ENCODE data around the gene BRINP1. TPM values are rescaled to one million over a fixed set of nuclear protein-coding genes. Genes with fewer than 3 reads are reported as not detected.

The BRINP1 gene
- total and polyA plus RNA-seq, 10 of the 15 experiments (the other 5 are each of a cell fraction or from before 2014, with no cell fraction given): not detected

DNA sequence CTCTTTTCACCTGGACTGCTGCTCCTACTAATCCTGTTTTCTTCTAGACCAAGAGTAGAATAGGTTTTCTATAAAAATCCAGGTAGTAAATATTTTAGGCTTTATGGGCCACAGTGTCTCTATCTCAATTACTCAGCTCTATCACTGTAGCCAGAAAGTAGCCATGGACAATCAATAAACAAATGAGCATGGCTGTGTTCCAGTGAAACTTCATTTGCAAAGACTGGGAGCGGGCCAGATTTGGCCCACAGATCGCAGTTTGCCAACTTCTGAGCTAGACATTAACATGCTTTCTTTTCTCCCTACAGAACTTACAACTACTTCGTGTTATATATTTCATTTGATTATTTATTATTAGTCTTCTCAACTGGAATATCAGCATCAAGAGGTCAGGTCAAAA is 30.2 kb downstream of the BRINP1 start:
- Histone ChIP-seq H3K27me3 (replicated peaks in 1 of 2; ENCODE audit: control insufficient read depth in 2 of 2, insufficient read depth in 2 of 2, low read length in 1 of 2) (no peaks in the 10 kb centered on the region; a peak in 1 of 4 replicates), H4K20me1 (ENCODE audit: control insufficient read depth, insufficient read depth) (no peaks in the 10 kb centered on the region), H3K9me3 (replicated peaks; ENCODE audit: control insufficient read depth, insufficient read depth, low read length) (no peaks in the 10 kb centered on the region), H3K4me3 (no peak overlapping the region), H3K4me2 (ENCODE audit: control insufficient read depth, insufficient read depth) (no peak overlapping the region), H3K27ac (ENCODE audit: control insufficient read depth, insufficient read depth) (no peak overlapping the region), H3K4me1 (ENCODE audit: control insufficient read depth, insufficient read depth, low read length) (no peaks in the 10 kb centered on the region), H2AFZ (ENCODE audit: control insufficient read depth, low read depth, low read length) (no peak overlapping the region), H3K79me2 (ENCODE audit: control insufficient read depth, insufficient read depth, low read length) (no peaks in the 10 kb centered on the region), H3K36me3 (ENCODE audit: control insufficient read depth in 2 of 2, insufficient read depth in 2 of 2, low read length in 1 of 2) (no peaks in the 10 kb centered on the region), H3K9ac (ENCODE audit: control insufficient read depth, insufficient read depth, low read length) (no peak overlapping the region)
- CTCF ChIA-PET: no interaction called here
- POLR2A ChIA-PET: no interaction called here
- TF ChIP-seq KLF5 (IDR thresholded peaks at IDR 0.05; ENCODE audit: partially characterized antibody): no peak
- ATAC-seq (no peak), DNase-seq (ENCODE audit: low read depth, low spot score) (no peak), FAIRE-seq (no peak)
- intact Hi-C loops (cut with micrococcal nuclease; ENCODE audit: unreplicated experiment): no loop called here
- in situ Hi-C loops (cut with MboI): no loop called here
- 2% methylated on average over 3 of the region's 3 CpGs for whole genome bisulfite sequencing (ENCODE audit: insufficient coverage, insufficient replicate concordance, low lambda C conversion rate, missing lambda C conversion rate)
- RAD21 ChIA-PET (ENCODE audit: unreplicated experiment): no interaction called here
- SMC1A ChIA-PET (ENCODE audit: uncharacterized antibody, unreplicated experiment): no interaction called here
- no TSS peak for BruUV-seq (replicated peaks)

GRCh38 chr9:119337573-119337972 is 31.7 kb downstream of the BRINP1 start:
- FAIRE-seq: no peak
- intact Hi-C loops (cut with micrococcal nuclease; ENCODE audit: unreplicated experiment): no loop called here
- no TSS peak for BruUV-seq (replicated peaks)
- no peak for TF ChIP-seq ZNF207 (IDR thresholded peaks at IDR 0.05; ENCODE audit: borderline replicate concordance)
- TF ChIP-seq NKRF (conservative IDR thresholded peaks at IDR 0.05): no peak
- no peak for TF ChIP-seq EZH2 (IDR thresholded peaks at IDR 0.05; ENCODE audit: borderline replicate concordance, control insufficient read depth, low read depth, low read length)
- TF ChIP-seq FOS (IDR thresholded peaks at IDR 0.05; ENCODE audit: borderline replicate concordance, extremely low read depth, insufficient read length): no peak
- TF ChIP-seq STAT3 (IDR thresholded peaks at IDR 0.05; ENCODE audit: low read depth, low read length): no peak
- no peak for TF ChIP-seq ZBTB33 (IDR thresholded peaks at IDR 0.05)
- TF ChIP-seq SP1 (IDR thresholded peaks at IDR 0.05; ENCODE audit: low read depth, low read length): no peak
- TF ChIP-seq SMAD1 (IDR thresholded peaks at IDR 0.05; ENCODE audit: low read depth, partially characterized antibody): no peak
- no peak for TF ChIP-seq TAF1 (IDR thresholded peaks at IDR 0.05; ENCODE audit: borderline replicate concordance, low read depth, low read length)
- TF ChIP-seq SRF (IDR thresholded peaks at IDR 0.05; ENCODE audit: low read depth in 2 of 2, low read length in 2 of 2): no peak
- TF ChIP-seq GABPA (IDR thresholded peaks at IDR 0.05; ENCODE audit: low read depth): no peak
- no peak for TF ChIP-seq CBX3 (IDR thresholded peaks at IDR 0.05; ENCODE audit: borderline replicate concordance, low read depth)
- TF ChIP-seq ESRRA (IDR thresholded peaks at IDR 0.05; ENCODE audit: low read length): no peak
- no peak for TF ChIP-seq SPI1 (IDR thresholded peaks at IDR 0.05; ENCODE audit: borderline replicate concordance, insufficient read depth, low read depth, low read length)

More at GRCh38 chr9:119337573-119337972, 31.7 kb downstream of the BRINP1 start:
- H2AFZ ChIP-seq (ENCODE audit: control insufficient read depth, low read depth, low read length): no peak overlapping the region
- no peak overlapping the region for H3K9ac ChIP-seq (ENCODE audit: control insufficient read depth, insufficient read depth, low read length)
- ChIA-PET RAD21 (ENCODE audit: unreplicated experiment) (no interaction called here), SMC1A (ENCODE audit: uncharacterized antibody, unreplicated experiment) (no interaction called here), CTCF (no interaction called here), POLR2A (no interaction called here)
- H3K4me2 ChIP-seq (ENCODE audit: control insufficient read depth, insufficient read depth): no peak overlapping the region
- no peaks in the 10 kb centered on the region for H4K20me1 ChIP-seq (ENCODE audit: control insufficient read depth, insufficient read depth)
- no peaks in the 10 kb centered on the region for H3K79me2 ChIP-seq (ENCODE audit: control insufficient read depth, insufficient read depth, low read length)
- H3K4me1 ChIP-seq (ENCODE audit: control insufficient read depth, insufficient read depth, low read length): no peaks in the 10 kb centered on the region
- H3K36me3 ChIP-seq (ENCODE audit: control insufficient read depth in 2 of 2, insufficient read depth in 2 of 2, low read length in 1 of 2): no peaks in the 10 kb centered on the region
- H3K27ac ChIP-seq (ENCODE audit: control insufficient read depth, insufficient read depth): no peak overlapping the region
- H3K4me3 ChIP-seq: no peak overlapping the region
- in situ Hi-C loops (cut with MboI): no loop called here
- DNase-seq (ENCODE audit: low read depth, low spot score): no peak
- no peaks in the 10 kb centered on the region; a peak in 1 of 4 replicates for H3K27me3 ChIP-seq (replicated peaks in 1 of 2; ENCODE audit: control insufficient read depth in 2 of 2, insufficient read depth in 2 of 2, low read length in 1 of 2)
- no peak for ATAC-seq
- no peaks in the 10 kb centered on the region for H3K9me3 ChIP-seq (replicated peaks; ENCODE audit: control insufficient read depth, insufficient read depth, low read length)

Data from GM12878 (cell line).